ENCODE results near the gene KRT85. TPM values are rescaled to one million over a fixed set of nuclear protein-coding genes. Genes with fewer than 3 reads are reported as not detected.

The KRT85 gene
- total RNA-seq, 1 donor from 2014 or later, result not detected

DNA sequence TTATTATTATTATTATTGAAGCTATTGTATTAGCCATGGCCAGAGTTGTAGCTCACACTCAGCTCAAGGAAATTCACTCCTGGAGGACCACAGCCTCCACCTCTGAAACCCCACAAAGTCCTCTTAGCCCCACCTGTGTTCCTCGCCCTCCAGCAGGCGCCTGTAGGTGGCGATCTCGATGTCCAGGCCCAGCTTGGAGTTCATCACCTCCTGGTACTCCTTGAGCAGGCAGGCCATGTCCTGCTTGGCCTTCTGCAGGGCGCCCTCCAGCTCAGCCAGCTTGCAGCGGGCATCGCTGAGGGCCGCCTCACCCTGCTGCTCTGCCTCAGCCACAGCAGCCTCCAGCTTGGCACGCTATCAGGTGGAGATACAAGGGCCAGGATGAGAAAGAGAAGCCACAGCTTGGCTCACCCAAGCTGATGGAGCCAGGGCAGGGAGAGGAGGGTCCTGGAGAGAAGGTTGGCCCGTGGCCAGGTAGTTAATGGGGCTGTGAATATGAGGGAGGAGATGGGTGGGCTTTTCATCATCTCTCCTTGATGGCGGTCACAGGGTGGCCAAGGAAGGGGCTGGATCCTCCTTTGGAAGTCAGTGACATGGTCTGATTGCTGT is 5.1 kb downstream of the KRT85 start:
- H3K9me3 ChIP-seq (ENCODE audit: low read depth), result no peaks in the 10 kb centered on the region
- H3K4me2 ChIP-seq, result no peak overlapping the region
- H2AFZ ChIP-seq (replicated peaks), result no peak overlapping the region
- H3K27ac ChIP-seq, result no peak overlapping the region
- no peak overlapping the region for H3K4me3 ChIP-seq
- Mint-ChIP-seq H3K4me3 (no peak overlapping the region), H3K27ac (no peak overlapping the region), H3K4me1 (peaks cover 15% of the 10 kb centered on the region), H3K36me3 (no peaks in the 10 kb centered on the region), H3K27me3 (ENCODE audit: insufficient read depth, low read depth) (peaks cover 11% of the 10 kb centered on the region), H3K9me3 (no peaks in the 10 kb centered on the region)
- H3F3A ChIP-seq (ENCODE audit: low read depth), result no peaks in the 10 kb centered on the region
- no peak for TF ChIP-seq EZH2 (IDR thresholded peaks at IDR 0.05)
- no peak for TF ChIP-seq EZH2phosphoT487 (IDR thresholded peaks at IDR 0.05)
- TF ChIP-seq, protein P1, sequence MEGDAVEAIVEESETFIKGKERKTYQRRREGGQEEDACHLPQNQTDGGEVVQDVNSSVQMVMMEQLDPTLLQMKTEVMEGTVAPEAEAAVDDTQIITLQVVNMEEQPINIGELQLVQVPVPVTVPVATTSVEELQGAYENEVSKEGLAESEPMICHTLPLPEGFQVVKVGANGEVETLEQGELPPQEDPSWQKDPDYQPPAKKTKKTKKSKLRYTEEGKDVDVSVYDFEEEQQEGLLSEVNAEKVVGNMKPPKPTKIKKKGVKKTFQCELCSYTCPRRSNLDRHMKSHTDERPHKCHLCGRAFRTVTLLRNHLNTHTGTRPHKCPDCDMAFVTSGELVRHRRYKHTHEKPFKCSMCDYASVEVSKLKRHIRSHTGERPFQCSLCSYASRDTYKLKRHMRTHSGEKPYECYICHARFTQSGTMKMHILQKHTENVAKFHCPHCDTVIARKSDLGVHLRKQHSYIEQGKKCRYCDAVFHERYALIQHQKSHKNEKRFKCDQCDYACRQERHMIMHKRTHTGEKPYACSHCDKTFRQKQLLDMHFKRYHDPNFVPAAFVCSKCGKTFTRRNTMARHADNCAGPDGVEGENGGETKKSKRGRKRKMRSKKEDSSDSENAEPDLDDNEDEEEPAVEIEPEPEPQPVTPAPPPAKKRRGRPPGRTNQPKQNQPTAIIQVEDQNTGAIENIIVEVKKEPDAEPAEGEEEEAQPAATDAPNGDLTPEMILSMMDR (IDR thresholded peaks at IDR 0.05), result peak; percentile 48
- DNase-seq (ENCODE audit: low spot score), result no peak
- H3K27me3 ChIP-seq, result no peaks in the 10 kb centered on the region
- H4K20me1 ChIP-seq (ENCODE audit: low read depth), result no peaks in the 10 kb centered on the region
- H3K79me2 ChIP-seq (ENCODE audit: low read depth), result no peaks in the 10 kb centered on the region
- H3K36me3 ChIP-seq, result no peaks in the 10 kb centered on the region
- H3K9ac ChIP-seq, result no peak overlapping the region
- H3K4me1 ChIP-seq, result no peaks in the 10 kb centered on the region

DNA sequence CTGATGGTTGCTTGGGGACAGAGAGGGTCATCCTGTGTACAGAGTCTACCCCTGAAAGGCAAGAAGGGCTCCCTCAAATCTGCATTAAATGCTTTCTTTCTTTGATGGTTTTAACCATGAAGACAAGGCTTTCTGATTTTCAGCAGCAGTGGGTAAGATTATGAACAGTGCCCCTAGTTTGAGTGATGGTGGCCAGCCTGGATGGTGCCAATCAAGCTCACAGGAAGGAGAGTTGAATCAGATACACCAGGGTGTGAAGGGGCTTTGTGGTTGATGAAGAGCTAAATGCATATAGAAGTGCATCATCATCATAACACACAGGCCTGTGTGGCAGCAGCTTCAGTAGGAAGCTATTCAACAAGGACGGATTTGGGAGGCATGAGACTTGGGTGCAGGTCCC is 5.7 kb downstream of the KRT85 start:
- no peaks in the 10 kb centered on the region for H3K9me3 ChIP-seq (ENCODE audit: low read depth)
- no peaks in the 10 kb centered on the region for H4K20me1 ChIP-seq (ENCODE audit: low read depth)
- no peak overlapping the region for H3K4me2 ChIP-seq
- Mint-ChIP-seq H3K27ac (no peak overlapping the region), H3K4me3 (no peak overlapping the region), H3K9me3 (no peaks in the 10 kb centered on the region), H3K27me3 (ENCODE audit: insufficient read depth, low read depth) (peaks cover 11% of the 10 kb centered on the region), H3K36me3 (no peaks in the 10 kb centered on the region), H3K4me1 (peaks cover 15% of the 10 kb centered on the region)
- H2AFZ ChIP-seq (replicated peaks), result no peak overlapping the region
- H3K9ac ChIP-seq, result no peak overlapping the region
- H3K4me1 ChIP-seq, result no peaks in the 10 kb centered on the region
- no peak overlapping the region for H3K4me3 ChIP-seq
- no peaks in the 10 kb centered on the region for H3K79me2 ChIP-seq (ENCODE audit: low read depth)
- no peak for TF ChIP-seq EZH2phosphoT487 (IDR thresholded peaks at IDR 0.05)
- TF ChIP-seq, protein P1 (IDR thresholded peaks at IDR 0.05), result no peak
- no peak for TF ChIP-seq EZH2 (IDR thresholded peaks at IDR 0.05)
- H3K27me3 ChIP-seq, result no peaks in the 10 kb centered on the region
- no peak for DNase-seq (ENCODE audit: low spot score)
- H3K27ac ChIP-seq, result no peak overlapping the region
- no peaks in the 10 kb centered on the region for H3F3A ChIP-seq (ENCODE audit: low read depth)
- no peaks in the 10 kb centered on the region for H3K36me3 ChIP-seq

DNA sequence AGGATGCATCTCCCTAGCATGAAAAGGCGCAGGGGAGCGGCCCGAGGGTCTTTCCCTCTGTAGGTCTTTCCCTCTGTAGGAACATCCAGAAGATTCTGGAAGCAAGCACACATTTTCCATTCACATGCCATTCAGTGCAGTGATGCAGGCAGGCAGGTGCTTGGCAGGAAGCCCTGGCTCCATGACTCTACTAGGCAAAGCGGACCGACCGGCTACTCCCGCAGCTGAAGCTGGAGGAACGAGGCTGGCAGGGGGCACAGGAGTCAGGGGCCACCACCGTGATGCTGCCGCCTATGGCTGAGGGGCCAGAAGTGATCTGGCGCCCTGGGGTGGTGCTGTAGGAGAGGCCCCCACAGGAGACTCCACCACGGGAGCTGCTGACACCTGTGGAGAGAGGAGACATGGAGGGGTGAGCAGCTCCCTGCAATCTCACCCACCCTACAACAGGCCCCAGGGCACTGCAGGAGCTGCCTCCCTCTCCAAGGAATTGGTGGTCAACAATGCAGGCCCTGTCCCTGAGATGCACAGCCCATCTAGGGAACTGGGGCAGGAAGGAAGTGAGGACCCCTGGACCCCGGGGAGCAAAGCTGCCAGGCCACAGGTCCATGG is 6.5 kb downstream of the KRT85 start:
- Histone ChIP-seq H3K27ac (no peak overlapping the region), H3F3A (ENCODE audit: low read depth) (no peaks in the 10 kb centered on the region), H3K4me2 (no peak overlapping the region), H3K27me3 (no peaks in the 10 kb centered on the region), H3K4me3 (no peak overlapping the region), H3K4me1 (no peaks in the 10 kb centered on the region), H2AFZ (replicated peaks) (no peak overlapping the region), H3K36me3 (no peaks in the 10 kb centered on the region), H3K9ac (no peak overlapping the region), H4K20me1 (ENCODE audit: low read depth) (no peaks in the 10 kb centered on the region), H3K9me3 (ENCODE audit: low read depth) (no peaks in the 10 kb centered on the region), H3K79me2 (ENCODE audit: low read depth) (no peaks in the 10 kb centered on the region)
- no peak for DNase-seq (ENCODE audit: low spot score)
- no peak overlapping the region for H3K27ac Mint-ChIP-seq
- no peaks in the 10 kb centered on the region for H3K9me3 Mint-ChIP-seq
- no peak overlapping the region for H3K4me3 Mint-ChIP-seq
- H3K36me3 Mint-ChIP-seq, result no peaks in the 10 kb centered on the region
- TF ChIP-seq EZH2 (IDR thresholded peaks at IDR 0.05), result no peak
- no peak for TF ChIP-seq EZH2phosphoT487 (IDR thresholded peaks at IDR 0.05)
- TF ChIP-seq, protein P1 (IDR thresholded peaks at IDR 0.05), result no peak
- H3K4me1 Mint-ChIP-seq, result peaks cover 15% of the 10 kb centered on the region
- H3K27me3 Mint-ChIP-seq (ENCODE audit: insufficient read depth, low read depth), result peaks cover 13% of the 10 kb centered on the region

All from neural progenitor cell (in vitro differentiated cells).